GM19468 (cell line): ENCODE measurements around the gene RUNX3.
A peak's percentile ranks its signal among the peaks of the same experiment; 100 is the strongest.

Experiments used
- ATAC-seq: cut with Tn5 transposase; IDR thresholded peaks from one replicate; pipeline ENCODE4 v1.9.1; 2021; ENCODE audit warnings: mild to moderate bottlenecking, moderate library complexity, moderate number of reproducible peaks; ENCODE audit not compliant: unreplicated experiment; ENCODE audit errors: extremely low read depth

RUNX3 gene

DNA sequence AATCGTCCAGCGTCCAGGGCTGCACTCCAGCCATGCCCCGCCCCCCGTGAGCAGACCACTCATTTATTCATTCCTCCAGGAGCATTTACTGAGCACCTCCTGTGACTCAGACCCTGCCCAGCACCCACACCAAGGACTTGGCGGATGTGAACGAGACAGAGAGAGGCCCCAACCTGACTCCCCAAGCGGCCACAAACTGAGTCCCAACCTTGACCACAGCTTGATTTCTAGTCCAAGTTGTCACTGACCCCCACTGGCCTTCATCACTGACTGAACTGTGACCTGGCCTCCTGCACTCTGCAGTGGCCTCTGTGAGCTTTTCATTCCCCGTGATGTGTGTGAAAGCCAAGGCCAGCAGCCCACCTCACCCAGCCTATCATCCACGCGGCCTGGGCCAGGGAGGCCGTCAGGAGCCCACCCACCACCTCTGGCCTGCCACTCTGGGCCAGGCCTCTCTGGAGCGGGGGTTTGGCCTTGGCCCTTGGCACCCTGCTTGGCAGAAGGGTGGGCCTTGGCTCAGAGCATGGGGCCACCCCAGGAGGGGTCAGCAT is 19.3 kb upstream of the RUNX3 start:
- ATAC-seq = no peak

DNA sequence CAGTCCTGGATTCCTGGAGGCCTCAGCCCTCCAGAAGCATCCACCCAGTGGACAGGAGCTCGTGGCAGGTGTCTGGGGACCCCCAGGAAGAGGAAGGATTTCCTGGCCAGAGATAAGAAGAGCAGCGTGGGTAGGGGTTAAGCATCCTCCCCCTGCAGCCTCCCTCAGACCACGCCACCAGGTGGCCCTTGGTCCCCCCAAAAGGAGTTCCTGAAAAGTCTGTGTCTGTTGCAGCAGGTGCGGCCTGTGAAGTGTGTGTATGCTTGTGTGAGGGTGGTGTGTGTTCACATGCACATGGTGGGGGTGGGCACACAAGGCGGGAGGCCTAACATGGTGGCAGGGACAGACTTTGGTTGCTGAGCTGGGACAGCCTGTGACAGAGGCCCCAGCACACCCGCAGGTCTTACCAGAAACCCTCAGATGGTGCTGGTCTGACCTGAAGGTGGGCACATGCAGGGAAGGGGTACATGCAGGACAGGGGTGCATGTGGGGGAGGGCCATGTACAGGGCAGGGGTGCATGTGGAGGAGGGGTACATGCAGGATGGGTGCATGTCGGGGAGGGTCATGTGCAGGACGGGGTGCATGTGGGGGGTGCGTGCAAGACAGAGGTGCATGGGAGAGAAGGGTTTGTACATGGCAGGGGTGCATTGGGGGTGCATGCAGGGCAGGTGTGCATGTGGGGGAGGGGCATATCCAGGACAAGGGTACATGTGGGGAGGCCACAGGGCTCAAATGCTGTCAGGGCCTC is 18.2 kb upstream of the RUNX3 start:
- ATAC-seq = no peak

DNA sequence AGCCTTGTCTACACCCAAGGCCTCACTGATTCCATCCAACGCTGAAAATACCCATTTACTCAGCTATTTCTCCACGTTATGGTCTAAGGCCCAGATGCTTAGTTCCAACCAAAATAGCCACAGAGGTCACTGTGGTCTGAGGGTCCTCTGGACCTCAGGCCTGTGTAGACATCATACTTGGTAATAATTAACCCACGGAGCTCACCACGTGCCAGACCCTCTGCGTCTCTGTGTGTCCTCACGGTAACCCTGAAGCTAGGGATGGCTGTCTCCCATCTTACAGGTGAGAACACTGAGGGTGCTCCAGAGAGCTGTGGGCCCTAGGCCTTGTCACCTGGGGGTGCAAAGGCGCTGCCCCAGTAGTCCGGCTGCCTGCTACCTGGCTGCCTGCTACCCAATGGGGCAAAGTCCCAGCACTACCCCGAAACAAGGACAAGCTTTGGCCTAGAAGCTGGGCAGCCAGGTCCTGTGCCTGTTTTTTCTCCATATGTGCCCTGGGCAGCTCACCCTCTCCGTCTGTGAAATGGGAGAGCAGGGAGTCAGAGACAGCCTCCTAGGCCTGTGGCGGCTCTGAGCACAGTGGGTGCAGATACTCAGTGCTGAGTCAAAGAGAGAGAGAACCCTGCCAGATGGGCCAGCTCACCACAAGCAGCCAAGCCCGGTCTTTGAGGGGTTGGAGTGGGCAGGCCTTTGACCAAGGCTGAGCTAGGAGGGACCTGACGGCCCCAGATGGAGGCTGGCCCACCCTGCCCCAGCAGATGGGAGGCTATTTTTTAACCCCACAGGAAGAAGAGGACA is 17.0 kb upstream of the RUNX3 start:
- ATAC-seq = peak; percentile 46

DNA sequence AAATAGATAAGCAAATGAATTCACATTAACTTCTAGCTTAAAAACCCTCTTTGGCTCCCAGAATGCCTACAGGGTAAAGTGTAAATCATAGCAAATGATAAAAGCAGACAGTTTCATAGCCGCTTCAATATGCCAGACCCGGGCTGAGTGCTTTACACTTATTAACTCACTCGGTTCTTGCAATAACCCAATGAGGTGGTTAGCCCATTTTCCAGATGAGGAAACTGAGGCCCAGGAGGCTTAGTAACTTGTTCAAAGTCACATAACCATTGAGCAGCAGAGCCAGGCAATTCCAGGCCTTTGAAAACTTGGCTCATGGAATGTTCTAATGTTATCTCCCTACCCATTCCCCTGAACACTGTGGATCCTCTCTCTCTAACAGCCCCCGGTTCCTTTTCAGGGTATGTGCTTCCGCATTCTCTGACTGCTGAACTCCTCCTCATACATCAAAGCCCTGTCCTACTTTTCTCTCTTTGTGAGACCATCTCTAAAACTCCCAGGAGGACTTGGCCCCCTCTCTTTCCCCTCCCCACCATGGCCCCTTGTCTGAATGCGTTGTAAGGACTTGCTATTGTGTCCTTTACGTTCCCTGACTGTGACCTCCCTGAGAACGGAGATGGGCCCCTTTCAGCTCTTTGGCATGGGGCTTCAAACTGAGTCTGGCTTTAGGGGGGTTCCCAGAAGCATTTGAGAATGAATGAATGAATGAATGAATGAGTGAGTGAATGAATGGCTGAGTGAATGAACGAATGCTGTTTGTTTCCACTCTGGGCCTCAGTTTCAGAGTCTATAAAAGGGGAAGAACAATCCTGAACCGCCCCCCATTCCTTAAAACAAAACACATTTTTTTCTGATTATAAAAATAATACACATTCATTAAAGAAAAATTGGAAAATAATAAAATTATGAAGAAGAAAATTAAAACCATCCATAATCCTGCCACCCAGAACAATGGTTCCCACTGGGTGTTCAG is 15.6 kb upstream of the RUNX3 start:
- ATAC-seq = no peak

DNA sequence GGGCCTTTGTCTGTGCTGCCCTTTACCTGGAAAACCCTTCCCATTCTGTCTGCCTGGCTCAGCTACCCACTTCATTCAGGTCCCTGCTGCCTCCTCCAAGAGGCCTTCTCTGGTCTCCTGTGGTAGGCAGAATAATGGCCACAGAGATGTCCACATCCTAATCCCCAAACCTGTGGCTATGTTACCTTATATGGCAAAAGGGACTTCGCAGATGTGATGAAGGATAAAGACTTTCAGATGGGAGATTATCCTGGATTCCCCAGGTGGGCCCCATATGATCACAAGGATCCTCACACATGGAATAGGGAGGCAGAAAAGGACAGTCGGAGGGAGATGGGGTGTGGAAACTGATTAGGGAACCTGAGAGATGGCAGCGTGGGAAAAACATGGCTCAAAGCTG is 14.2 kb upstream of the RUNX3 start:
- ATAC-seq = no peak

GRCh38 chr1:24942789-24943188 is 12.7 kb upstream of the RUNX3 start:
- no peak for ATAC-seq

DNA sequence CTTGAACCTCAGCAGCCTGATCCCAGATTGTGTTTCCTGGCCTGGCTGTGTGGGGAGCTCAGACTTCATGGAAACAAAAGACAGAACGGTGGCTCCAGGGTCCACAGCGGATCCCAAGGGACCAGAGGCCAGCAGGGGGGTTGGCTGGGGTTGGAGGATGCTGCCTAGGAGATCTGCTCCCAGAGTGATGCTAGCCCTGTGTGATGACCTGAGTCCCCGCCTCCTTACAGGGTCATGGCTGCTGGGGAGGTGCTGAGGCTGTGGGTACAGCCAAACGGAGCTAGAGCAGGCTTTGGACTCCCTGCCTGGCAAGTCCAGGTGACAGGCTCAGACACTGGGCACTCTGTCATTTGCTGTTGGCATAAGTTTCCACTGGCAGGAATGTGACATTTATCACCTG is 11.5 kb upstream of the RUNX3 start:
- no peak for ATAC-seq

DNA sequence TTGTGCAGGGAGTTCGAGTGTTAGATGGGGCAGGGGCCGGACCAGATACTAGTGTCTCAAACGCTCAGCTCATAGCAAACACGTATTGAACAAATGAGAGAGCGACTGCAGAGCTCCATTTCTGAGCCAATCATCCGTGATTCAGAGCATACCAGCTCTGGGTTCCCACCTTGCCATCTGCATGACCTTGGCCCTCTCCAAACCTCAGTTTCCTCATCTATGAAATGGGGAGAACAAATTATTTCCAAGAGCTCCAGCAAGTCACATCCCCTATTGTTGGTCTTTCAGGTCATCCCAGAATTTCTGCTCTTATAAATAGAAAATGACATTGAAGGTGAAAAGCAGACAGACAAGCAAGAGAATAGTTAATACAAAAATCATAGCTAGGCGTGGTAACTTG is 10.2 kb upstream of the RUNX3 start:
- no peak for ATAC-seq

DNA sequence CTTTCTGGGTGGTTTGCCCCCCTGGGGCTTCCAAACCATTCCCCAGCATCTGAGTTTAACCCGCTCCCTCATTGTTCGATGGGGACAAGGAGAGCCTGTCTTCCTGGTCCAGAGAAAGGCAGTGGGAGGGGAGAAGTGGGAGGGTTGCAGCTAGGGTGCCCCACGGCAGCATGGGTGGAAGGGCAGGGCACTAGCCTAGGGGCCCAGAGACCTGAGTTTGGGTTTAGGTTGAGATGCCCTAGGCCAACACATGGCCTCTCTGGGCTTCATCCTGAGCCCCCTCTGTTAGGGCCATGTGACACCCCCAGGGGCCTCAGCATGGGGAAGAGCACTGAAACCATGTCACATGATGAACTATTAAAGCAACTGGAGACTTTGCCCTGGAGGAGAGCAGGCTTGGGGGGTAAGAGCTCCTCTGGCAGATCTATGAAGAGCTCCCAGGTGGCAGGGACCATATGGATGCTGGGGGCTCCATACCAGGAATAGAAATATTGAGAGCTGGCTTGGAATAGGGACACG is 9.7 kb upstream of the RUNX3 start:
- no peak for ATAC-seq

- ATAC-seq = no peak
Observed at GRCh38 chr1:24939040-24939674, 9.1 kb upstream of the RUNX3 start.

DNA sequence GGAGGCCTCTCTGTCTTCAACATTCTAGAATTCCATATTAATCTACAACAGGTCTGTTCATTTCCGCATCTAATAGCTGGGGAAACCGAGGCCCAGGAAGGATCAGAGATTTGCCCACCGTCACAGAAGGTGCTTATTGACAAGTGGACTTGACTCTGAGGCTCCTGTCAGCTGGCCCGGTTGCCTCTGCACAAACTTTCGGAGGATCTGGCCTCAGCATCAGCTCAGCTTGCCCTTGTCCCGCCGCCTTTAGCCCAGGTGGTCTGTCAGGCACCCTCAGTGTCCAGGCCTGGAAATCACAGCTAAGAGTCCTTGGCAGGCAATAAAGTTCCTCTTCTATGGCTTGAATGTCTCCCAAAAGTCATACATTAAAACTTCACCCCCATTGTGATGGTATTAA is 8.2 kb upstream of the RUNX3 start:
- ATAC-seq = no peak

GRCh38 chr1:24936684-24937083 is 6.6 kb upstream of the RUNX3 start:
- ATAC-seq = no peak

DNA sequence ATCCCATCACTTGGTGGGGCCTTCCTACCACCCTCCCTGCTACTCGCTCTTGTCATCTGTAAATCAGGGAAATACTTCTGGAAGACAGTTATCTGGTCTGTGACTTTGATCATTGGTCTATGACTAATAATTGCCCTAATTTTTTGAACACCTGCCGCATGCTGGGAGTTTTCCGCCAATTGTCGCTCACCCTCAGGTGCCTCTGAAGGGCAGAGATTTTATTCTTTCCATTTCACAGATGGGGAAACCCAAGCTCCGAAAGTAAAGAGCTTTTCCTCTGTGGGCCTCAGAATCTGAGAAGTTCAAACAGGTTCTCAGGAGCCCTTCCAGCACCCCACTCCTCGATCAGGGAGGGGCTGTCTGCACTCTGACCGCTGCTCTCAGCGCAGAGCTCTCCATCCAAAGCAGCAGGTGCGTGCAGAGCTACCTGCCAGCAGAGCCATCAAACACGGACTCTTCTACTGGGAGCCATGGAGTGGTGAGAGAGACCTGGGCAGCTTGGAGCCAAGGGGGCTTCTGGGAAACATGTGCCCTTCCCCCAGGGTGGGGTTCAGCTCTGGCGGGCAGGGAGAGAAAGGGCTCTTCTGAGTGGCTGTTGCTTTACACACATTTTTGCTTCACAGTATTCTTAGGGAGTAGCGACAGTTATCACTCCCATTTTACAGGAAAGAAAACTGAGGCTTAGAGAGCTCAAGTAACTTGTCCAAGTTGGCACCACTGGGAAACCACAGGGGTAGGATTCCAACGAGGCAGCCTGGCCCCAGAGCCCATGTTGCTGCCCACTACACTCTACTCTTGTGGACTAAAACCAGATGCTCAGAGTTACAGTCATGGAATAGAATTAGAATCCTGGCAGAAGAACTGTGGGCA is 5.8 kb upstream of the RUNX3 start:
- ATAC-seq = no peak

- ATAC-seq = no peak
Observed at GRCh38 chr1:24935196-24935526, 5.1 kb upstream of the RUNX3 start.

DNA sequence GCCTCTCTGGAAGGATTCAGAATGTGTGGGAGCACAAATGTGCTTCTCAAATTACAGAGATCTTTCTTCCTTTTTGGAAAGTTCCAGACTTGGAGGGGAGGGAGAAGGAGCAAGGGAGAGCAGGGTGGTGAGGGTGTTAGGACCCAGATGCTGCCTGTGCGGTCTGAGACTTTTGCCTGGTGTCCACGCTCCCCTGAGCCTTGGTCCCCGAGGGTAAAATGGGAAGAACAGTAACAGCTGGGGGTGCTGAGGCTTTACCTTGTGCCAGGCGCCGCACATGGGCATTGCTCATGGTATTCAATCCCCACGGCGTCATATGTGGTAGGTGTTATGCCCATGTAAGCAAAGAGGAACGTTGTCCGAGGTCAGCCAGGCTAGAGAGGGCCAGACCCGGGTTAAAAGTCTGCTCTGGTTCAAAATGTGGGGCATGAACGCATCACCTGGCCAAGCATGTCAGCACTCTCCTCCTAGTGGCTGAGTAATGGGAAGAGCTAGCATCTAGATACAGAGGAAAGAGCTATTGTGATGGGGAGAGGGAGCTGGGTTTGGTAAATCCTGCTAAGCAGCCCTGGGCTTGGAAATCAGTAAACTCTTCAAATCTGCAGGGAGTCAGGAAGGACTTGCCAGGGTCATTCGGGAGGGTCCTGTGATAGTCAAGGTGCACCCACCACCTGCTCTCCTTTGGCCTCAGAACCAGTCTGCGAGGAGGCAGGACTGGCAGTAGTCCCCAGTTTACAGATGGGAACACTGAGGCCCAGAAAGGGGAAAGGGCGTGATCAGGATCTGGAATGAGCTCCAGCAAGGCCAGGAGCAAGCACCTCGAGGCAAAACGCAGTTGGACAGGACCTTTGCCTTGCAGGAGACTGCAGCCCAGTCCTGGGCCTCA is 4.5 kb upstream of the RUNX3 start:
- ATAC-seq = no peak

- ATAC-seq = no peak
Observed at GRCh38 chr1:24933468-24933867, 3.4 kb upstream of the RUNX3 start.

DNA sequence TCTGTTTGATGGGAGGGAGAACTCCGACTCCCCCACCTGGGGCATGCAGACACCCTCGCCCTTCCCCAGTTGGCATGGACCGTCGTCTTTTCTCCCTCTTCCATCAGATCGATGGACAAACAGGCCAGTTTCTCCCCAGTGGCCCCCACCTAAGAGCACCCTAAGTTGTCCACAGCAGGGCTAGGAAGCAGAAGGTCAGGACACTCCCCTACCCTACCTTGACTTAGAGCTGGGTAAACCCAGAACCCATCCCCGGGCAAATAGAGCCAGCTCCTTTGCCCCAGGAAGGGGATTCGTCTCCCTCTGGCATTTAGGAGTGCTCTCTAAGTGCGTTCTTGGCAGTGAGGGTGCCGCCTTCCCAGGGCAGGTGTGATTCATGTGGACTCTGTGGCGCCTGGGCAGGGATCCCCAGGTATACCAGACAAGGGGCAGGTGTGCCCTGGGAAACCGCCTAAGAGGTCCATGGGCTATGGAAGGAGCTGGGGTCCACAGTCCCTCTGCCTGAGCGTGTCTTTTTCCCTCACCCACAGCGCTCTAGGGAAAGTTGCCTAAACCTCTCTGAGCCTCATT is 2.7 kb upstream of the RUNX3 start:
- no peak for ATAC-seq

DNA sequence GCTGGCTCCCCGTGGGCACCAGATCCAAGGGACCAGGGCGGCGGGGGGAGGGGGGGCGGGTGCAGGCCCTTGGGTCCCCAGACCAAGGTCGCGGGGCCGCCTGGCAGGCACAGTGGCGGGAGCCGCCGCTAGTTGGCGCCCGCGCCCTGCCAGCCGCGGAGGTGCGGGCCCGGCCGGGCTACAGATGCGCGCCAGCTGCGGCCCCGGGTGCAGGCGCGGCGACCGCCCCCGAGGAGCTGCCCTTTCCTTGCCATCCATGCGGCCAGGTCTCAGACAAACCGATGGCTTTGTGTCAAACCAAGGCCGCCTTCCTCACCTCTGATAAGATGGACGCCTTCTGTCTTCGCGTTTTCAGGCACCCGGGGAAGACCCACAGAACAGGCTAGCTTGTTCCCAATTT is 2.2 kb upstream of the RUNX3 start:
- ATAC-seq = no peak
